ENCODE results near the gene ITIH2. TPM values are rescaled to one million over a fixed set of nuclear protein-coding genes. Genes with fewer than 3 reads are reported as not detected.
"Not testable (repeated sequence)": the region's sequence is repeated elsewhere in the genome, so short reads cannot be mapped to it uniquely, and the experiment has no call there.

The ITIH2 gene
- total and polyA plus RNA-seq, 9 of the 15 experiments (the other 6 are each of a cell fraction or from before 2014, with no cell fraction given): 0.66 TPM; not detected in 8

- TF ChIP-seq, protein P1, sequence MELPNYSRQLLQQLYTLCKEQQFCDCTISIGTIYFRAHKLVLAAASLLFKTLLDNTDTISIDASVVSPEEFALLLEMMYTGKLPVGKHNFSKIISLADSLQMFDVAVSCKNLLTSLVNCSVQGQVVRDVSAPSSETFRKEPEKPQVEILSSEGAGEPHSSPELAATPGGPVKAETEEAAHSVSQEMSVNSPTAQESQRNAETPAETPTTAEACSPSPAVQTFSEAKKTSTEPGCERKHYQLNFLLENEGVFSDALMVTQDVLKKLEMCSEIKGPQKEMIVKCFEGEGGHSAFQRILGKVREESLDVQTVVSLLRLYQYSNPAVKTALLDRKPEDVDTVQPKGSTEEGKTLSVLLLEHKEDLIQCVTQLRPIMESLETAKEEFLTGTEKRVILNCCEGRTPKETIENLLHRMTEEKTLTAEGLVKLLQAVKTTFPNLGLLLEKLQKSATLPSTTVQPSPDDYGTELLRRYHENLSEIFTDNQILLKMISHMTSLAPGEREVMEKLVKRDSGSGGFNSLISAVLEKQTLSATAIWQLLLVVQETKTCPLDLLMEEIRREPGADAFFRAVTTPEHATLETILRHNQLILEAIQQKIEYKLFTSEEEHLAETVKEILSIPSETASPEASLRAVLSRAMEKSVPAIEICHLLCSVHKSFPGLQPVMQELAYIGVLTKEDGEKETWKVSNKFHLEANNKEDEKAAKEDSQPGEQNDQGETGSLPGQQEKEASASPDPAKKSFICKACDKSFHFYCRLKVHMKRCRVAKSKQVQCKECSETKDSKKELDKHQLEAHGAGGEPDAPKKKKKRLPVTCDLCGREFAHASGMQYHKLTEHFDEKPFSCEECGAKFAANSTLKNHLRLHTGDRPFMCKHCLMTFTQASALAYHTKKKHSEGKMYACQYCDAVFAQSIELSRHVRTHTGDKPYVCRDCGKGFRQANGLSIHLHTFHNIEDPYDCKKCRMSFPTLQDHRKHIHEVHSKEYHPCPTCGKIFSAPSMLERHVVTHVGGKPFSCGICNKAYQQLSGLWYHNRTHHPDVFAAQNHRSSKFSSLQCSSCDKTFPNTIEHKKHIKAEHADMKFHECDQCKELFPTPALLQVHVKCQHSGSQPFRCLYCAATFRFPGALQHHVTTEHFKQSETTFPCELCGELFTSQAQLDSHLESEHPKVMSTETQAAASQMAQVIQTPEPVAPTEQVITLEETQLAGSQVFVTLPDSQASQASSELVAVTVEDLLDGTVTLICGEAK (IDR thresholded peaks at IDR 0.05): no peak
- TF ChIP-seq, protein P1 (CRISPR knock-in tag; IDR thresholded peaks at IDR 0.05): no peak
- TF ChIP-seq XRCC4 (IDR thresholded peaks at IDR 0.05; ENCODE audit: extremely low read depth, insufficient read depth, insufficient read length) (no peak), ZNF561 (CRISPR knock-in tag; conservative IDR thresholded peaks at IDR 0.05) (no peak)
Measured at GRCh38 chr10:7703140-7703539, at the start of gene ITIH2 (continued).

DNA sequence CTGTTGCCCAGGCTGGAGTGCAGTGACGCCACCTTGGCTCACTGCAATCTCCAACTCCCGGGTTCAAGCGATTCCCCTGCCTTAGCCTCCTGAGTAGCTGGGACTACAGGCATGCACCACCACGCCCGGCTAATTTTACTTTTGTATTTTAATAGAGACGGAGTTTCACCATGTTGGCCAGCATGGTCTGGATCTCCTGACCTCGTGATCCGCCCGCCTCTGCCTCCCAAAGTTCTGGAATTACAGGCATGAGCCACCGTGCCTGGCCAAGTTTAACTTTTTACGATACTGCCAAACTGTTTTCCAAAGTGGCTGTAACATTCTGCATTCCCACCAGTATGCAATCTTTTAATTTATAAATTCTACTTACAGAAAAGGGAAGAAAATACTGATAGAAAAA lies 46.0 kb upstream of the ITIH2 start:
- FAIRE-seq; H2AFZ ChIP-seq (ENCODE audit: low read depth, low read length); BruUV-seq (replicated peaks); DNase-seq (ENCODE audit: extremely low read depth in 1 of 4, low spot score in 3 of 4); POLR2A ChIA-PET; intact Hi-C loops (cut with micrococcal nuclease); H3K9me1 ChIP-seq (ENCODE audit: control insufficient read depth, insufficient read depth, low read length); H3K4me2 ChIP-seq (ENCODE audit: insufficient read depth, low read length); H3K79me2 ChIP-seq (ENCODE audit: control insufficient read depth, insufficient read depth, low read length); H3K4me1 ChIP-seq (replicated peaks in 1 of 2; ENCODE audit: control insufficient read depth in 2 of 2, insufficient read depth in 2 of 2, low read length in 2 of 2); H3K36me3 ChIP-seq (ENCODE audit: control insufficient read depth, insufficient read depth, low read length); H3K27ac ChIP-seq (ENCODE audit: extremely low read depth, low read depth, low read length); in situ Hi-C loops (cut with MboI); H3K4me3 ChIP-seq; ATAC-seq; CTCF ChIA-PET (ENCODE audit: low intra/inter-chr PET ratio); H4K20me1 ChIP-seq (replicated peaks; ENCODE audit: control insufficient read depth, insufficient read depth, low read length); H3K9me3 ChIP-seq (replicated peaks; ENCODE audit: control insufficient read depth, insufficient read depth, low read depth, low read length); H3K9ac ChIP-seq (ENCODE audit: insufficient read depth in 1 of 2, low read depth in 2 of 2, low read length in 2 of 2): not testable (repeated sequence)
- 3% methylated on average over 11 of the region's 11 CpGs for WGBS (ENCODE audit: insufficient coverage, low coverage, missing lambda C conversion rate)
- peaks cover 2 to 11% of the 10 kb centered on the region in 2 experiments for H3K27me3 ChIP-seq (ENCODE audit: control insufficient read depth in 2 of 2, insufficient read depth in 2 of 2, low read length in 2 of 2)

Data from K562 (cell line).